GM23338 (cell line): Measurements from ENCODE around the gene ATXN2. TPM values are rescaled to one million over a fixed set of nuclear protein-coding genes. Genes with fewer than 3 reads are reported as not detected.
"Not testable (repeated sequence)": the region's sequence is repeated elsewhere in the genome, so short reads cannot be mapped to it uniquely, and the experiment has no call there.

Experiments used
- ATAC-seq: fragments of 200-7000 bp; cut with Tn5 transposase; 3 replicates; pipeline ENCODE4 v1.9.1; 2020
- DNase-seq: peaks from one replicate; pipeline ENCODE4 v3.0.0-alpha.2; 2015; ENCODE audit warnings: low spot score
- H2AFZ ChIP-seq: fragments of 200-600 bp; sonication (generic); 2 replicates; pipeline ENCODE4 v1.8.0; 2016; ENCODE audit warnings: antibody characterized with exemption, mild to moderate bottlenecking, moderate library complexity
- H3F3A ChIP-seq: fragments of 200-600 bp; sonication (generic); replicated peaks from 2 replicates; pipeline ENCODE4 v1.8.0; 2017; ENCODE audit warnings: antibody characterized with exemption, mixed run types, low read depth
- H3K27ac ChIP-seq: fragments of 200-600 bp; sonication (generic); 2 replicates; pipeline ENCODE4 v1.6.1; 2016; ENCODE audit warnings: low read depth
- H3K27me3 ChIP-seq: fragments of 200-600 bp; sonication (generic); 2 replicates; pipeline ENCODE4 v1.8.0; 2016; ENCODE audit warnings: mild to moderate bottlenecking, mixed run types, moderate library complexity; ENCODE audit not compliant: insufficient read depth
- H3K36me3 ChIP-seq: fragments of 200-600 bp; sonication (generic); 2 replicates; pipeline ENCODE4 v1.8.0; 2016; ENCODE audit warnings: mild to moderate bottlenecking; ENCODE audit not compliant: insufficient read depth
- H3K4me1 ChIP-seq: fragments of 200-600 bp; sonication (generic); 2 replicates; pipeline ENCODE4 v1.8.0; 2016; ENCODE audit warnings: mild to moderate bottlenecking, moderate library complexity; ENCODE audit not compliant: insufficient read depth
- H3K4me2 ChIP-seq: fragments of 200-600 bp; sonication (generic); 2 replicates; pipeline ENCODE4 v1.7.1; 2017; ENCODE audit warnings: mixed run types
- H3K4me3 ChIP-seq: fragments of 200-600 bp; sonication (generic); 2 replicates; pipeline ENCODE4 v1.6.1; 2016; ENCODE audit warnings: mixed run types
- H3K79me2 ChIP-seq: fragments of 200-600 bp; sonication (generic); replicated peaks from 2 replicates; pipeline ENCODE4 v1.8.0; 2017; ENCODE audit warnings: mild to moderate bottlenecking; ENCODE audit not compliant: insufficient read depth
- H3K9me2 ChIP-seq: fragments of 200-600 bp; sonication (generic); 2 replicates; pipeline ENCODE4 v1.8.0; 2017; ENCODE audit not compliant: insufficient read depth
- H4K20me1 ChIP-seq: fragments of 200-600 bp; sonication (generic); replicated peaks from 2 replicates; pipeline ENCODE4 v1.8.0; 2017; ENCODE audit warnings: mild to moderate bottlenecking; ENCODE audit not compliant: insufficient read depth
- H3K27ac Mint-ChIP-seq: 2 replicates; pipeline ENCODE4 v1.8.0; 2020; ENCODE audit warnings: inconsistent platforms, mild to moderate bottlenecking, moderate library complexity, mixed read lengths
- H3K27me3 Mint-ChIP-seq: 3 replicates; pipeline ENCODE4 v1.8.0; 2022; ENCODE audit warnings: low read depth, mild to moderate bottlenecking, moderate library complexity, mixed read lengths, inconsistent platforms; ENCODE audit not compliant: insufficient read depth, poor library complexity
- H3K36me3 Mint-ChIP-seq: 3 replicates; pipeline ENCODE4 v1.8.0; 2021; ENCODE audit warnings: low read depth, mild to moderate bottlenecking, inconsistent platforms, moderate library complexity, mixed read lengths
- H3K4me1 Mint-ChIP-seq: 3 replicates; pipeline ENCODE4 v1.8.0; 2020; ENCODE audit warnings: mild to moderate bottlenecking, inconsistent platforms, mixed read lengths
- H3K4me3 Mint-ChIP-seq: 3 replicates; pipeline ENCODE4 v1.8.0; 2021; ENCODE audit warnings: moderate library complexity, mild to moderate bottlenecking, inconsistent platforms, mixed read lengths
- H3K9me3 Mint-ChIP-seq: 3 replicates; pipeline ENCODE4 v1.8.0; 2020; ENCODE audit warnings: moderate library complexity, mild to moderate bottlenecking, inconsistent platforms, mixed read lengths
- ETS1 ChIP-seq: IDR thresholded peaks from 2 replicates; pipeline ENCODE4 v1.6.1; 2016; ENCODE audit warnings: antibody characterized with exemption
- EZH2phosphoT487 ChIP-seq: fragments of 200-600 bp; sonication (generic); IDR thresholded peaks from one replicate; pipeline ENCODE4 v1.8.1; 2018; ENCODE audit warnings: antibody characterized with exemption; ENCODE audit not compliant: unreplicated experiment
- JUNB ChIP-seq: IDR thresholded peaks from one replicate; pipeline ENCODE4 v1.6.1; 2016; ENCODE audit warnings: antibody characterized with exemption; ENCODE audit not compliant: unreplicated experiment
- NANOG ChIP-seq: IDR thresholded peaks from 2 replicates; pipeline ENCODE4 v1.6.1; 2016; ENCODE audit warnings: antibody characterized with exemption, borderline replicate concordance
- POLR2AphosphoS5 ChIP-seq: IDR thresholded peaks from 2 replicates; pipeline ENCODE4 v1.6.1; 2016; ENCODE audit warnings: antibody characterized with exemption, low read depth
- ZNF114 ChIP-seq: fragments of 250-450 bp; sonication (Bioruptor Pico); IDR thresholded peaks from 2 replicates; pipeline ENCODE4 v1.5.0; 2020; ENCODE audit warnings: mild to moderate bottlenecking, moderate library complexity
- ZNF331 ChIP-seq: fragments of 250-450 bp; sonication (Bioruptor Pico); IDR thresholded peaks from 2 replicates; pipeline ENCODE4 v1.5.0; 2020; ENCODE audit warnings: low read depth, mild to moderate bottlenecking, moderate library complexity
- polyA plus RNA-seq: library from polyadenylated mRNA; unstranded; fragments of >200 nt; fragmentation: Nextera tagmentation; extraction: Ambion mirVana; gene quantifications from 2 replicates; pipeline ENCODE4 v1.2.1, GENCODE V29; 2016
- total RNA-seq: library from RNA; depleted of rRNA; stranded (reverse); fragments of >200 nt; shearing (Covaris generic); gene quantifications from 2 replicates; pipeline ENCODE4 v1.2.3, GENCODE V29; 2014
- TF ChIP-seq, protein P1 (sequence below): fragments of 250-450 bp; sonication (Bioruptor Pico); IDR thresholded peaks from 2 replicates; pipeline ENCODE4 v1.5.0; 2020; ENCODE audit warnings: mild to moderate bottlenecking, moderate library complexity
- TF ChIP-seq, protein P2 (sequence below), 2 experiments: fragments of 200-600 bp in 1 of 2; sonication (generic) in 1 of 2; conservative IDR thresholded peaks; 2 replicates each; pipeline versions ENCODE4 v1.5.1 to v1.6.1; 2016 to 2017; ENCODE audit warnings: antibody characterized with exemption in 2 of 2, low read depth in 2 of 2, mild to moderate bottlenecking in 2 of 2, moderate library complexity in 1 of 2

ATXN2 gene
- total and polyA plus RNA-seq, 2 experiments from 2014 or later = 44.8 to 59.5 TPM

DNA sequence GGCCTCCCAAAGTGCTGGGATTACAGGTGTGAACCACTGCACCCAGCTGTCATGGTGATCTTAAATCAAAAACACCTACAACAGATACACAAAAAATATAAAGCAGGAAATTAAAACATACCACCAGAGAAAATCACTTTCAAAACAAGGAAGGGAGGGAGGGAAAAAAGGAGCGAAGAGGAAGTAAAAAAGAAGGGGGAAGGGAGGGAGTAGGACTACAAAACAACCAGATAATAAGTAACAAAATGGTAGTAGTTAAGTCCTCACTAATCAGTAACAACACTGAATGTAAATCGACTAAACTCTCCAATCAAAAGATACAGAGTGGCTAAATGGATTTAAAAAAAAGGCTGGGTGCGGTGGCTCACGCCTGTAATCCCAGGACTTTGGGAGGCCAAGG is 104.4 kb downstream of the ATXN2 start (continued):
- TF ChIP-seq EZH2phosphoT487 (no peak), POLR2AphosphoS5 (no peak), ZNF331 (CRISPR knock-in tag) (no peak)
- TF ChIP-seq, protein P1, sequence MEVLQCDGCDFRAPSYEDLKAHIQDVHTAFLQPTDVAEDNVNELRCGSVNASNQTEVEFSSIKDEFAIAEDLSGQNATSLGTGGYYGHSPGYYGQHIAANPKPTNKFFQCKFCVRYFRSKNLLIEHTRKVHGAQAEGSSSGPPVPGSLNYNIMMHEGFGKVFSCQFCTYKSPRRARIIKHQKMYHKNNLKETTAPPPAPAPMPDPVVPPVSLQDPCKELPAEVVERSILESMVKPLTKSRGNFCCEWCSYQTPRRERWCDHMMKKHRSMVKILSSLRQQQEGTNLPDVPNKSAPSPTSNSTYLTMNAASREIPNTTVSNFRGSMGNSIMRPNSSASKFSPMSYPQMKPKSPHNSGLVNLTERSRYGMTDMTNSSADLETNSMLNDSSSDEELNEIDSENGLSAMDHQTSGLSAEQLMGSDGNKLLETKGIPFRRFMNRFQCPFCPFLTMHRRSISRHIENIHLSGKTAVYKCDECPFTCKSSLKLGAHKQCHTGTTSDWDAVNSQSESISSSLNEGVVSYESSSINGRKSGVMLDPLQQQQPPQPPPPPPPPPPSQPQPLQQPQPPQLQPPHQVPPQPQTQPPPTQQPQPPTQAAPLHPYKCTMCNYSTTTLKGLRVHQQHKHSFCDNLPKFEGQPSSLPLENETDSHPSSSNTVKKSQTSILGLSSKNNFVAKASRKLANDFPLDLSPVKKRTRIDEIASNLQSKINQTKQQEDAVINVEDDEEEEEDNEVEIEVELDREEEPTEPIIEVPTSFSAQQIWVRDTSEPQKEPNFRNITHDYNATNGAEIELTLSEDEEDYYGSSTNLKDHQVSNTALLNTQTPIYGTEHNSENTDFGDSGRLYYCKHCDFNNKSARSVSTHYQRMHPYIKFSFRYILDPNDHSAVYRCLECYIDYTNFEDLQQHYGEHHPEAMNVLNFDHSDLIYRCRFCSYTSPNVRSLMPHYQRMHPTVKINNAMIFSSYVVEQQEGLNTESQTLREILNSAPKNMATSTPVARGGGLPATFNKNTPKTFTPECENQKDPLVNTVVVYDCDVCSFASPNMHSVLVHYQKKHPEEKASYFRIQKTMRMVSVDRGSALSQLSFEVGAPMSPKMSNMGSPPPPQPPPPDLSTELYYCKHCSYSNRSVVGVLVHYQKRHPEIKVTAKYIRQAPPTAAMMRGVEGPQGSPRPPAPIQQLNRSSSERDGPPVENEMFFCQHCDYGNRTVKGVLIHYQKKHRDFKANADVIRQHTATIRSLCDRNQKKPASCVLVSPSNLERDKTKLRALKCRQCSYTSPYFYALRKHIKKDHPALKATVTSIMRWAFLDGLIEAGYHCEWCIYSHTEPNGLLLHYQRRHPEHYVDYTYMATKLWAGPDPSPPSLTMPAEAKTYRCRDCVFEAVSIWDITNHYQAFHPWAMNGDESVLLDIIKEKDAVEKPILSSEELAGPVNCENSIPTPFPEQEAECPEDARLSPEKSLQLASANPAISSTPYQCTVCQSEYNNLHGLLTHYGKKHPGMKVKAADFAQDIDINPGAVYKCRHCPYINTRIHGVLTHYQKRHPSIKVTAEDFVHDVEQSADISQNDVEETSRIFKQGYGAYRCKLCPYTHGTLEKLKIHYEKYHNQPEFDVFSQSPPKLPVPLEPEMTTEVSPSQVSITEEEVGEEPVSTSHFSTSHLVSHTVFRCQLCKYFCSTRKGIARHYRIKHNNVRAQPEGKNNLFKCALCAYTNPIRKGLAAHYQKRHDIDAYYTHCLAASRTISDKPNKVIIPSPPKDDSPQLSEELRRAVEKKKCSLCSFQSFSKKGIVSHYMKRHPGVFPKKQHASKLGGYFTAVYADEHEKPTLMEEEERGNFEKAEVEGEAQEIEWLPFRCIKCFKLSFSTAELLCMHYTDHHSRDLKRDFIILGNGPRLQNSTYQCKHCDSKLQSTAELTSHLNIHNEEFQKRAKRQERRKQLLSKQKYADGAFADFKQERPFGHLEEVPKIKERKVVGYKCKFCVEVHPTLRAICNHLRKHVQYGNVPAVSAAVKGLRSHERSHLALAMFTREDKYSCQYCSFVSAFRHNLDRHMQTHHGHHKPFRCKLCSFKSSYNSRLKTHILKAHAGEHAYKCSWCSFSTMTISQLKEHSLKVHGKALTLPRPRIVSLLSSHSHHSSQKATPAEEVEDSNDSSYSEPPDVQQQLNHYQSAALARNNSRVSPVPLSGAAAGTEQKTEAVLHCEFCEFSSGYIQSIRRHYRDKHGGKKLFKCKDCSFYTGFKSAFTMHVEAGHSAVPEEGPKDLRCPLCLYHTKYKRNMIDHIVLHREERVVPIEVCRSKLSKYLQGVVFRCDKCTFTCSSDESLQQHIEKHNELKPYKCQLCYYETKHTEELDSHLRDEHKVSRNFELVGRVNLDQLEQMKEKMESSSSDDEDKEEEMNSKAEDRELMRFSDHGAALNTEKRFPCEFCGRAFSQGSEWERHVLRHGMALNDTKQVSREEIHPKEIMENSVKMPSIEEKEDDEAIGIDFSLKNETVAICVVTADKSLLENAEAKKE = no peak

GRCh38 chr12:111492979-111493378 is 106.1 kb downstream of the ATXN2 start:
- H3K36me3 ChIP-seq = peaks cover 10% of the 10 kb centered on the region
- H4K20me1 ChIP-seq = peaks cover 12% of the 10 kb centered on the region
- H3K4me3 Mint-ChIP-seq, H3K4me3 ChIP-seq, H3K27me3 ChIP-seq, H3K4me1 ChIP-seq, H3K4me1 Mint-ChIP-seq, H3K4me2 ChIP-seq, H3K9me3 Mint-ChIP-seq, H3K27ac Mint-ChIP-seq, DNase-seq, H3K27me3 Mint-ChIP-seq, H3K9me2 ChIP-seq, H3F3A ChIP-seq, H3K79me2 ChIP-seq, ATAC-seq, H3K27ac ChIP-seq, H2AFZ ChIP-seq: not testable (repeated sequence)
- peaks cover 53% of the 10 kb centered on the region for H3K36me3 Mint-ChIP-seq

- DNase-seq (no peak), ATAC-seq (no peak)
- H3K36me3 ChIP-seq = peaks cover 35% of the 10 kb centered on the region
- H4K20me1 ChIP-seq = 0 out of 2 replicates have a peak, but pooled peaks cover 2% of the 10 kb centered on the region
- Mint-ChIP-seq H3K9me3 (no peaks in the 10 kb centered on the region), H3K27ac (no peak overlapping the region), H3K27me3 (no peaks in the 10 kb centered on the region), H3K36me3 (peaks cover 55% of the 10 kb centered on the region), H3K4me1 (no peaks in the 10 kb centered on the region), H3K4me3 (no peak overlapping the region)
- no peaks in the 10 kb centered on the region for H3K9me2 ChIP-seq
- H3K79me2 ChIP-seq = no peaks in the 10 kb centered on the region
- no peak overlapping the region for H2AFZ ChIP-seq
- H3K27me3 ChIP-seq = no peaks in the 10 kb centered on the region
- no peak overlapping the region for H3K4me2 ChIP-seq
- no peaks in the 10 kb centered on the region for H3K4me1 ChIP-seq
- no peak overlapping the region for H3K4me3 ChIP-seq
- H3K27ac ChIP-seq = no peak overlapping the region
- no peaks in the 10 kb centered on the region for H3F3A ChIP-seq
- TF ChIP-seq POLR2AphosphoS5 (no peak), JUNB (no peak), ZNF114 (CRISPR knock-in tag) (no peak), EZH2phosphoT487 (no peak), ETS1 (no peak), NANOG (no peak)
- TF ChIP-seq, protein P2, sequence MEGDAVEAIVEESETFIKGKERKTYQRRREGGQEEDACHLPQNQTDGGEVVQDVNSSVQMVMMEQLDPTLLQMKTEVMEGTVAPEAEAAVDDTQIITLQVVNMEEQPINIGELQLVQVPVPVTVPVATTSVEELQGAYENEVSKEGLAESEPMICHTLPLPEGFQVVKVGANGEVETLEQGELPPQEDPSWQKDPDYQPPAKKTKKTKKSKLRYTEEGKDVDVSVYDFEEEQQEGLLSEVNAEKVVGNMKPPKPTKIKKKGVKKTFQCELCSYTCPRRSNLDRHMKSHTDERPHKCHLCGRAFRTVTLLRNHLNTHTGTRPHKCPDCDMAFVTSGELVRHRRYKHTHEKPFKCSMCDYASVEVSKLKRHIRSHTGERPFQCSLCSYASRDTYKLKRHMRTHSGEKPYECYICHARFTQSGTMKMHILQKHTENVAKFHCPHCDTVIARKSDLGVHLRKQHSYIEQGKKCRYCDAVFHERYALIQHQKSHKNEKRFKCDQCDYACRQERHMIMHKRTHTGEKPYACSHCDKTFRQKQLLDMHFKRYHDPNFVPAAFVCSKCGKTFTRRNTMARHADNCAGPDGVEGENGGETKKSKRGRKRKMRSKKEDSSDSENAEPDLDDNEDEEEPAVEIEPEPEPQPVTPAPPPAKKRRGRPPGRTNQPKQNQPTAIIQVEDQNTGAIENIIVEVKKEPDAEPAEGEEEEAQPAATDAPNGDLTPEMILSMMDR (conservative IDR thresholded peaks at IDR 0.05; ENCODE audit: low read depth in 2 of 2) = no peak
These were observed 110.3 kb downstream of the ATXN2 start for GRCh38 chr12:111488798-111489197.
